Trophoblast cell (in vitro differentiated cells and primary cell): ENCODE measurements around the gene TCOF1.
A peak's percentile ranks its signal among the peaks of the same experiment; 100 is the strongest.

ENCODE experiments used
- DNase-seq, 2 donors: peaks; one replicate each; pipeline ENCODE4 v3.0.0-alpha.2; 2016
- H2AFZ ChIP-seq: 2 replicates; pipeline ENCODE4 v1.6.1; 2013; ENCODE audit warnings: low read length, moderate library complexity, mild to moderate bottlenecking; ENCODE audit not compliant: insufficient read depth, poor library complexity
- H2AK5ac ChIP-seq: 2 replicates; pipeline ENCODE4 v1.6.1; 2013; ENCODE audit warnings: mild to moderate bottlenecking, low read length
- H2BK120ac ChIP-seq: 2 replicates; pipeline ENCODE4 v1.6.1; 2013; ENCODE audit warnings: low read length, mild to moderate bottlenecking, moderate library complexity; ENCODE audit not compliant: insufficient read depth, poor library complexity
- H2BK12ac ChIP-seq: 2 replicates; pipeline ENCODE4 v1.6.1; 2013; ENCODE audit warnings: mild to moderate bottlenecking, low read length, moderate library complexity
- H2BK5ac ChIP-seq: 2 replicates; pipeline ENCODE4 v1.6.1; 2013; ENCODE audit warnings: low read length, low read depth, moderate library complexity, mild to moderate bottlenecking; ENCODE audit not compliant: poor library complexity
- H3K14ac ChIP-seq: 2 replicates; pipeline ENCODE4 v1.6.1; 2013; ENCODE audit warnings: mild to moderate bottlenecking, low read length
- H3K18ac ChIP-seq: 2 replicates; pipeline ENCODE4 v1.6.1; 2013; ENCODE audit warnings: mild to moderate bottlenecking, low read length
- H3K23ac ChIP-seq: 2 replicates; pipeline ENCODE4 v1.6.1; 2013; ENCODE audit warnings: low read length
- H3K27ac ChIP-seq: 2 replicates; pipeline ENCODE4 v1.5.1; 2013; ENCODE audit warnings: low read depth, mild to moderate bottlenecking, inconsistent platforms, low read length, moderate library complexity
- H3K27me3 ChIP-seq: 2 replicates; pipeline ENCODE4 v1.6.1; 2013; ENCODE audit warnings: inconsistent platforms, mild to moderate bottlenecking, low read length, moderate library complexity; ENCODE audit not compliant: insufficient read depth
- H3K36me3 ChIP-seq, 2 experiments: 1 replicate in 1 of 2; 2 replicates in 1 of 2; pipeline ENCODE4 v1.6.1; 2013; ENCODE audit warnings: low read length in 2 of 2, mild to moderate bottlenecking in 2 of 2, moderate library complexity in 1 of 2; ENCODE audit not compliant: insufficient read depth in 2 of 2, control insufficient read depth in 1 of 2
- H3K4ac ChIP-seq: 2 replicates; pipeline ENCODE4 v1.6.1; 2013; ENCODE audit warnings: low read depth, mild to moderate bottlenecking, low read length, moderate library complexity
- H3K4me1 ChIP-seq, 2 experiments: 1 replicate in 1 of 2; 2 replicates in 1 of 2; pipeline ENCODE4 v1.6.1; 2013; ENCODE audit warnings: low read length in 2 of 2, mild to moderate bottlenecking in 2 of 2, moderate library complexity in 1 of 2; ENCODE audit not compliant: insufficient read depth in 2 of 2, control insufficient read depth in 1 of 2
- H3K4me2 ChIP-seq: 2 replicates; pipeline ENCODE4 v1.6.1; 2013; ENCODE audit warnings: inconsistent platforms, mild to moderate bottlenecking, low read length, moderate library complexity
- H3K4me3 ChIP-seq: 2 replicates; pipeline ENCODE4 v1.5.1; 2013; ENCODE audit warnings: mild to moderate bottlenecking, low read depth, low read length, inconsistent platforms
- H3K79me1 ChIP-seq: one replicate; pipeline ENCODE4 v1.6.1; 2013; ENCODE audit warnings: low read length
- H3K79me2 ChIP-seq: 2 replicates; pipeline ENCODE4 v1.6.1; 2013; ENCODE audit warnings: low read length, mild to moderate bottlenecking; ENCODE audit not compliant: control insufficient read depth, insufficient read depth, poor library complexity
- H3K9ac ChIP-seq: 2 replicates; pipeline ENCODE4 v1.6.1; 2013; ENCODE audit warnings: mild to moderate bottlenecking, low read length
- H3K9me3 ChIP-seq: 2 replicates; pipeline ENCODE4 v1.6.1; 2013; ENCODE audit warnings: low read depth, mild to moderate bottlenecking, control low read depth, inconsistent platforms, low read length; ENCODE audit not compliant: insufficient read depth
- H4K12ac ChIP-seq: 2 replicates; pipeline ENCODE4 v1.6.1; 2013; ENCODE audit warnings: low read depth, mild to moderate bottlenecking, low read length, moderate library complexity
- H4K8ac ChIP-seq: 2 replicates; pipeline ENCODE4 v1.6.1; 2013; ENCODE audit warnings: low read depth, mild to moderate bottlenecking, low read length, moderate library complexity
- H4K91ac ChIP-seq: one replicate; pipeline ENCODE4 v1.6.1; 2013; ENCODE audit warnings: low read depth, mild to moderate bottlenecking, low read length, moderate library complexity
- WGBS: extraction: QIAGEN DNeasy Blood & Tissue Kit; methylation state at CpG from one replicate; pipeline ENCODE4 v1.1.7; 2013; ENCODE audit warnings: missing lambda C conversion rate; ENCODE audit not compliant: insufficient read length, insufficient coverage; ENCODE audit errors: extremely low coverage; 5-methylcytosine and 5-hydroxymethylcytosine counted together

Gene TCOF1

GRCh38 chr5:150438873-150439546 is 81.5 kb downstream of the TCOF1 start:
- WGBS: no CpG with 5 or more reads among the region's 4 CpGs

GRCh38 chr5:150440948-150441812 is 83.7 kb downstream of the TCOF1 start:
- Histone ChIP-seq H2AFZ (no peak overlapping the region), H2BK5ac (no peak overlapping the region), H4K91ac (no peak overlapping the region), H2BK120ac (no peak overlapping the region), H3K79me2 (no peaks in the 10 kb centered on the region), H3K9me3 (no peaks in the 10 kb centered on the region), H3K36me3 (peaks cover 29 to 33% of the 10 kb centered on the region in 2 experiments), H3K79me1 (no peaks in the 10 kb centered on the region), H4K12ac (no peak overlapping the region), H3K4me3 (no peak overlapping the region), H3K4ac (no peak overlapping the region), H3K27ac (no peak overlapping the region), H3K18ac (no peak overlapping the region), H3K4me1 (no peaks in the 10 kb centered on the region), H3K9ac (no peak overlapping the region), H4K8ac (no peak overlapping the region), H3K27me3 (no peaks in the 10 kb centered on the region), H3K4me2 (no peak overlapping the region), H3K23ac (no peak overlapping the region), H3K14ac (no peak overlapping the region), H2AK5ac (no peak overlapping the region), H2BK12ac (no peak overlapping the region)
- no peak for DNase-seq
- no CpG with 5 or more reads among the region's 12 CpGs for WGBS

More at GRCh38 chr5:150438873-150439546, 81.5 kb downstream of the TCOF1 start:
- Histone ChIP-seq H3K4ac (no peak overlapping the region), H3K9me3 (no peaks in the 10 kb centered on the region), H3K79me1 (no peaks in the 10 kb centered on the region), H3K4me1 (peaks cover 0 to 4% of the 10 kb centered on the region in 2 experiments), H3K27ac (no peak overlapping the region), H3K36me3 (peaks cover 10 to 12% of the 10 kb centered on the region in 2 experiments), H2BK5ac (no peak overlapping the region), H3K27me3 (no peaks in the 10 kb centered on the region), H4K12ac (no peak overlapping the region), H3K23ac (no peak overlapping the region), H3K79me2 (no peaks in the 10 kb centered on the region), H2AFZ (no peak overlapping the region), H2BK12ac (no peak overlapping the region), H2AK5ac (no peak overlapping the region), H3K9ac (no peak overlapping the region), H2BK120ac (no peak overlapping the region), H3K4me3 (no peak overlapping the region), H3K18ac (no peak overlapping the region), H3K4me2 (no peak overlapping the region), H4K91ac (no peak overlapping the region), H3K14ac (no peak overlapping the region), H4K8ac (no peak overlapping the region)
- DNase-seq: peak; percentile 30 to 50

- Histone ChIP-seq H4K8ac (no peak overlapping the region), H3K14ac (no peak overlapping the region), H2AFZ (no peak overlapping the region), H2BK5ac (no peak overlapping the region), H3K4me1 (no peaks in the 10 kb centered on the region), H4K12ac (no peak overlapping the region), H2BK120ac (no peak overlapping the region), H3K4me2 (no peak overlapping the region), H3K9ac (no peak overlapping the region), H3K18ac (no peak overlapping the region), H2AK5ac (no peak overlapping the region), H3K27ac (no peak overlapping the region), H2BK12ac (no peak overlapping the region), H4K91ac (no peak overlapping the region), H3K4me3 (no peak overlapping the region), H3K4ac (no peak overlapping the region), H3K79me2 (no peaks in the 10 kb centered on the region), H3K27me3 (no peaks in the 10 kb centered on the region), H3K23ac (no peak overlapping the region), H3K36me3 (peaks cover 38 to 42% of the 10 kb centered on the region in 2 experiments), H3K9me3 (no peaks in the 10 kb centered on the region), H3K79me1 (no peaks in the 10 kb centered on the region)
- no peak for DNase-seq
- no CpG with 5 or more reads among the region's 18 CpGs for WGBS
These were observed 84.6 kb downstream of the TCOF1 start for GRCh38 chr5:150441813-150442698.

GRCh38 chr5:150442699-150443080 is 85.2 kb downstream of the TCOF1 start:
- Histone ChIP-seq H4K91ac (no peak overlapping the region), H3K27ac (no peak overlapping the region), H3K79me2 (no peaks in the 10 kb centered on the region), H3K4me2 (no peak overlapping the region), H3K9me3 (no peaks in the 10 kb centered on the region), H3K79me1 (no peaks in the 10 kb centered on the region), H3K27me3 (no peaks in the 10 kb centered on the region), H3K9ac (no peak overlapping the region), H3K4me1 (no peaks in the 10 kb centered on the region), H2BK12ac (no peak overlapping the region), H4K12ac (no peak overlapping the region), H3K4me3 (no peak overlapping the region), H2AFZ (no peak overlapping the region), H3K36me3 (peaks cover 43 to 48% of the 10 kb centered on the region in 2 experiments), H3K14ac (no peak overlapping the region), H2BK120ac (no peak overlapping the region), H2AK5ac (no peak overlapping the region), H2BK5ac (no peak overlapping the region), H3K23ac (no peak overlapping the region), H3K18ac (no peak overlapping the region), H4K8ac (no peak overlapping the region), H3K4ac (no peak overlapping the region)
- WGBS: no CpG with 5 or more reads among the region's 6 CpGs
- no peak for DNase-seq
